ENCODE data around the gene RBM23. TPM values are rescaled to one million over a fixed set of nuclear protein-coding genes. Genes with fewer than 3 reads are reported as not detected.

Gene RBM23
- polyA plus RNA-seq, 1 donor from 2014 or later, result 83.7 TPM

GRCh38 chr14:22886500-22887259 lies 32.3 kb downstream of the RBM23 start:
- Histone ChIP-seq H3K79me2 (replicated peaks; ENCODE audit: insufficient read depth, low read length) (peaks cover 29% of the 10 kb centered on the region), H2AFZ (ENCODE audit: low read depth, low read length) (no peak overlapping the region), H3K36me3 (ENCODE audit: insufficient read depth, low read length) (no peaks in the 10 kb centered on the region), H3K9me3 (ENCODE audit: low read length) (no peaks in the 10 kb centered on the region), H3K4me3 (ENCODE audit: low read length) (peak overlapping the region; percentile 90), H3K27me3 (ENCODE audit: insufficient read depth, low read depth, low read length) (no peaks in the 10 kb centered on the region), H3K9me2 (ENCODE audit: insufficient read depth, low read length) (no peaks in the 10 kb centered on the region), H3K4me2 (ENCODE audit: low read length) (peak overlapping the region; percentile 45), H4K20me1 (ENCODE audit: insufficient read depth) (no peaks in the 10 kb centered on the region), H3K27ac (ENCODE audit: low read length) (peak overlapping the region; percentile 58), H3F3A (ENCODE audit: insufficient read depth, low read length, poor library complexity, severe bottlenecking) (peaks cover 8% of the 10 kb centered on the region), H3K9ac (ENCODE audit: low read length) (peak overlapping the region; percentile 59)
- peak; percentile 23 for TF ChIP-seq CTCF (IDR thresholded peaks at IDR 0.05; ENCODE audit: poor library complexity, severe bottlenecking)
- TF ChIP-seq MXI1 (conservative IDR thresholded peaks at IDR 0.05; ENCODE audit: poor library complexity, severe bottlenecking), result no peak

DNA sequence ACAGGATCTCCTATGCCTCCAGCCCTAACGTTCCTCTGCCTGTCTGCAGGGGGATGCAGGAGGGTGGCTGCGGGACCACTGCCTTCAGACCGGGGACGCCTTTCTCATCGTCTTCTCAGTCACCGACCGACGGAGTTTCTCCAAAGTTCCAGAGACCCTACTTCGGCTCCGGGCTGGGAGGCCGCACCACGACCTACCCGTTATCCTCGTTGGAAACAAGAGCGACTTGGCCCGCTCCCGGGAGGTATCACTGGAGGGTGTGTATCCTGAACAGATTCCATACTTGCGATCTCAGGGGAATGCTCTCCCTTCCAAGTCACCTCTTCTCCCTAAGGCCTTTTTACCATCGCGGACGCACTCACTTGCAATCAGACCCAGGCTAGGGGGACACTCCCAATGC lies 33.0 kb downstream of the RBM23 start:
- Histone ChIP-seq H3K27me3 (ENCODE audit: insufficient read depth, low read depth, low read length) (no peaks in the 10 kb centered on the region), H3K9ac (ENCODE audit: low read length) (peak overlapping the region; percentile 59), H3K4me3 (ENCODE audit: low read length) (peak overlapping the region; percentile 90), H3K4me2 (ENCODE audit: low read length) (no peak overlapping the region), H3K79me2 (replicated peaks; ENCODE audit: insufficient read depth, low read length) (peaks cover 29% of the 10 kb centered on the region), H2AFZ (ENCODE audit: low read depth, low read length) (no peak overlapping the region), H3K27ac (ENCODE audit: low read length) (peak overlapping the region; percentile 58), H4K20me1 (ENCODE audit: insufficient read depth) (no peaks in the 10 kb centered on the region), H3F3A (ENCODE audit: insufficient read depth, low read length, poor library complexity, severe bottlenecking) (peaks cover 8% of the 10 kb centered on the region), H3K9me2 (ENCODE audit: insufficient read depth, low read length) (no peaks in the 10 kb centered on the region), H3K9me3 (ENCODE audit: low read length) (no peaks in the 10 kb centered on the region), H3K36me3 (ENCODE audit: insufficient read depth, low read length) (no peaks in the 10 kb centered on the region)
- no peak for TF ChIP-seq SMC3 (conservative IDR thresholded peaks at IDR 0.05; ENCODE audit: poor library complexity)
- no peak for TF ChIP-seq POLR2AphosphoS5 (IDR thresholded peaks at IDR 0.05)
- no peak for TF ChIP-seq CTCF (IDR thresholded peaks at IDR 0.05; ENCODE audit: poor library complexity, severe bottlenecking)
- no peak for TF ChIP-seq REST (IDR thresholded peaks at IDR 0.05; ENCODE audit: borderline replicate concordance)
- no peak for TF ChIP-seq TAF1 (IDR thresholded peaks at IDR 0.05; ENCODE audit: low read depth)
- no peak for TF ChIP-seq RAD21 (conservative IDR thresholded peaks at IDR 0.05)
- no peak for TF ChIP-seq EP300 (conservative IDR thresholded peaks at IDR 0.05; ENCODE audit: poor library complexity, severe bottlenecking)
- TF ChIP-seq EZH2 (IDR thresholded peaks at IDR 0.05; ENCODE audit: borderline replicate concordance, insufficient read depth, low read length, poor library complexity, severe bottlenecking), result no peak
- no peak for TF ChIP-seq MXI1 (conservative IDR thresholded peaks at IDR 0.05; ENCODE audit: poor library complexity, severe bottlenecking)
